NCI-H146 (cell line): ENCODE measurements around the gene NLRP5.
"Not testable (repeated sequence)": the region's sequence is repeated elsewhere in the genome, so short reads cannot be mapped to it uniquely, and the experiment has no call there.

Experiments
- DNase-seq: peaks from one replicate; lab custom pipeline; 2025; lab: John Stamatoyannopoulos, UW

The NLRP5 gene

DNA sequence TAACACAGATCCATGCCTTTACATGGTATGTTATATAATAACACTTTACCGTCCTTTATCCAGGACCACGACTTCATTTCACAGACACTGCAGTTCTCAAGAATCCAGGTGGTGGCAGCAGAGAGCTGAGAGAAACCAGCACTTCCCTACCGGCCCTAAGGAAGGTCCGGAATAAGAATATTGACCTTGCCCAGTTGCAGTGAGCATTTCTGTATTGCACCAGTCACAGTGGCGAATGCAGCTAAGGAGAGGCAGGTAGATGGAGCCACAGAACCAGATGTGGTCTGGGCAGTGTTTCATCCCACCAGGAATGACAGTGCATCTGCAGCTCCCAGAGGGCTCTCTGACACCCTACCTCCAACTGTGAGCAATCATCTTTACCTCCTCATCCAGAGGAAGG lies 89.9 kb downstream of the NLRP5 start:
- DNase-seq, result peak; percentile 57

GRCh38 chr19:56079609-56080008 lies 93.0 kb downstream of the NLRP5 start:
- no peak for DNase-seq

GRCh38 chr19:56080669-56081401 lies 94.3 kb downstream of the NLRP5 start:
- peak; percentile 70 for DNase-seq

GRCh38 chr19:56083668-56084067 lies 97.1 kb downstream of the NLRP5 start:
- no peak for DNase-seq

GRCh38 chr19:56084835-56085536 lies 98.4 kb downstream of the NLRP5 start:
- no peak for DNase-seq

- DNase-seq, result no peak
Observed at GRCh38 chr19:56085571-56086275, 99.1 kb downstream of the NLRP5 start.

DNA sequence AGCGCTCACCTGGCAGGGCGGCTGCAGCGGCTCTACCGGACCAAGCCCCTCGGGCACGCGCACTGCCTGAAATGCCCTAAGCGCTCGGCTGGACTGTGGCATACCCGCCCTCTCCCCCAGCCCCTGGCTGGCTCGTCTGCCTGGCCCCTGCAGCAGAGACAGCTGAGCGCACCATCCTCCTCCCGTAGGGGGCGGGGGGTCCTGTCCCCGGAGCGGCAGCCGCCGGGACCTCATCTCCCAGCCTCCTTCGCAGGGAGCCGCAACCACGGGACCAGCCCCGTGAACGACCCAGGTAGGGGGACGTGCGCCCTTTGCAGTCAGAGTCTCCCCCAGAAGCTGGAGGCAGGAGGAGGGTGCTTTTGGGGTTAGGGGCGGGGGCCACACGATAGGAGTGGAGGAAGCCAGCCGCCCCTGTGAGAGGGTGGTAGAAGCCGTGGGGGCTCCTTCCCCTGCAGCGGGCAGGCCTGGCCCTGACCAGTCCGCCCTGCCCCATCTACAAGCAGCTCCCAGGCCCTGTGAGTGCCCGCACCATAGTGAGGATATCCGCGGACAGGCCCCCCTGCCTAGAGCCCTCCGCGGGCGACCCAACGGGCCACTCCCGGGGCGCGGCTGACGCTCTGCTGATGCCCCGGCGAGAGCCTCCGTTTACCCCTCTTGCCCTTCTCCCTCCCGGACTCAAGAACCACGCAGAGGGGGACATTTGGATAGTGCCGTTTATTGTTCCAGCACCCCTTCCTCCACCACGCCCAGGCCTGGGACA lies 100.3 kb downstream of the NLRP5 start:
- no peak for DNase-seq

GRCh38 chr19:56087647-56088496 lies 101.3 kb downstream of the NLRP5 start:
- DNase-seq, result no peak

- no peak for DNase-seq
Observed at GRCh38 chr19:56088497-56089215, 102.1 kb downstream of the NLRP5 start.

GRCh38 chr19:56089344-56089743 lies 102.8 kb downstream of the NLRP5 start:
- DNase-seq, result no peak

- no peak for DNase-seq
Observed at GRCh38 chr19:56091066-56091490, 104.5 kb downstream of the NLRP5 start.

- DNase-seq, result no peak
Observed at GRCh38 chr19:56091751-56092546, 105.4 kb downstream of the NLRP5 start.

- DNase-seq, result no peak
Observed at GRCh38 chr19:56092685-56093631, 106.4 kb downstream of the NLRP5 start.

DNA sequence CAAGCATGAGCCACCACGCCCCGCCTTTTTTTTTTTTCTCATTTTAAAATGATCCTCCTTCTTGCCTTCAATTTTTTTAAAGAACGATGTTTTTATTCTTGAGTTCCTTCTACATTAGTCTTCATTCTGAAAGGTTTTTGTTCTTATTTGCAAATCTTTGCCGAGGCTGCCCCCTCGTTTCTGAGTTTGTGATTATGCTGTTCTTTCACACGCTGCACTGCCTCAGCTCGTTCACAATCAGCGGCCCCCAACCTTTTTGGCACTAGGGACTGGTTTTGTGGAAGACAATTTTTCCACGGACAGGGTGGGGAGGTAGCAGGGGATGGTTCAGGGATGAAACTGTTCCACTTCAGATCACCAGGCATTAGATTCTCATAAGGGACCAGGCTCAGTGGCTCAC lies 107.9 kb downstream of the NLRP5 start:
- DNase-seq, result no peak

DNA sequence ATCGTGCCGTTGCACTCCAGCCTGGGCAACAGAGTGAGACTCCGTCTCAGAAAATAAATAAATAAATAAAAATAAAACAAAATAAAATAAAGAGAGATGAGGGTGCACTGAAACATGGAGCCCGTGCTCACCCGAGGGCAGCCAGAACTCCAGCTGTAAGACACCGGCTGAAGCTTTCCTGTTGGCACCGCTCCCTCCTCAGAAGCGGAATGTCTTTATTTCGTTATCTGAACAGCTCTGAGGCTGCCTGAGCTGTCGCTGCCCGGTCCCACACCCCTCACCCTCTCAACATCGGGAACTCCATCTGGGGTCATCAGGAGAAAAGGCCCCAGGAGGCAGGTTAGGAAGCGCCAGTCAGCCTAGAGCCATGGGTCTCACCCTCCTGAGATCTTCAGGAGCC lies 110.1 kb downstream of the NLRP5 start:
- no peak for DNase-seq

GRCh38 chr19:56097306-56097705 lies 110.7 kb downstream of the NLRP5 start:
- no peak for DNase-seq

GRCh38 chr19:56097776-56098175 lies 111.2 kb downstream of the NLRP5 start:
- DNase-seq, result no peak

GRCh38 chr19:56098237-56098636 lies 111.7 kb downstream of the NLRP5 start:
- DNase-seq, result not testable (repeated sequence)
